Liver (tissue), 9 donors: ENCODE results near the gene UBA1. TPM values are rescaled to one million over a fixed set of nuclear protein-coding genes. Genes with fewer than 3 reads are reported as not detected.

Source experiments
- DNase-seq: peaks from one replicate; pipeline ENCODE4 v3.0.0-alpha.2; 2017; ENCODE audit warnings: low spot score
- H3K27ac ChIP-seq, 2 donors: one replicate each; pipeline ENCODE4 v1.7.0; 2013; ENCODE audit warnings: inconsistent platforms in 2 of 2, low read length in 2 of 2, control low read depth in 1 of 2, low read depth in 1 of 2, mild to moderate bottlenecking in 1 of 2
- H3K27me3 ChIP-seq, 4 donors: one replicate each; pipeline versions ENCODE4 v1.6.1 to v1.7.0; 2013; ENCODE audit warnings: low read length in 3 of 4, inconsistent platforms in 1 of 4, mild to moderate bottlenecking in 1 of 4, moderate library complexity in 1 of 4; ENCODE audit not compliant: control insufficient read depth in 4 of 4, insufficient read depth in 4 of 4
- H3K36me3 ChIP-seq, 4 donors: one replicate each; pipeline versions ENCODE4 v1.6.1 to v1.7.0; 2013; ENCODE audit warnings: low read length in 3 of 4, mild to moderate bottlenecking in 3 of 4, low read depth in 1 of 4, moderate library complexity in 1 of 4; ENCODE audit not compliant: control insufficient read depth in 4 of 4, insufficient read depth in 3 of 4
- H3K4me1 ChIP-seq, 4 donors: one replicate each; pipeline versions ENCODE4 v1.6.1 to v1.7.0; 2013; ENCODE audit warnings: low read length in 3 of 4, mild to moderate bottlenecking in 3 of 4, moderate library complexity in 1 of 4; ENCODE audit not compliant: control insufficient read depth in 4 of 4, insufficient read depth in 4 of 4
- H3K4me3 ChIP-seq, 3 donors: one replicate each; pipeline versions ENCODE4 v1.6.1 to v1.7.0; 2013; ENCODE audit warnings: low read length in 3 of 3, control low read depth in 1 of 3, low read depth in 1 of 3, mild to moderate bottlenecking in 1 of 3
- H3K9ac ChIP-seq, 2 donors: one replicate each; pipeline ENCODE4 v1.7.0; 2013; ENCODE audit warnings: low read length in 2 of 2, mild to moderate bottlenecking in 2 of 2, moderate library complexity in 2 of 2, control low read depth in 1 of 2, low read depth in 1 of 2
- H3K9me3 ChIP-seq, 4 donors: one replicate each; pipeline versions ENCODE4 v1.6.1 to v1.7.0; 2013; ENCODE audit warnings: low read length in 3 of 4; ENCODE audit not compliant: control insufficient read depth in 4 of 4
- EGR1 ChIP-seq, 2 donors: IDR thresholded peaks; 2 replicates each; pipeline ENCODE4 v1.6.1; 2016 to 2018; ENCODE audit warnings: antibody characterized with exemption in 2 of 2, low read depth in 2 of 2
- FOXA1 ChIP-seq: IDR thresholded peaks from 2 replicates; pipeline ENCODE4 v1.6.1; 2016; ENCODE audit warnings: antibody characterized with exemption
- FOXA2 ChIP-seq: IDR thresholded peaks from 2 replicates; pipeline ENCODE4 v1.6.1; 2016; ENCODE audit warnings: antibody characterized with exemption
- GABPA ChIP-seq, 2 donors: IDR thresholded peaks in 1 of 2; conservative IDR thresholded peaks in 1 of 2; 2 replicates each; pipeline ENCODE4 v1.6.1; 2016; ENCODE audit warnings: antibody characterized with exemption in 2 of 2, mild to moderate bottlenecking in 1 of 2, moderate library complexity in 1 of 2
- HNF4A ChIP-seq, 2 donors: conservative IDR thresholded peaks; 2 replicates each; pipeline ENCODE4 v1.6.1; 2016; ENCODE audit warnings: antibody characterized with exemption in 2 of 2, mild to moderate bottlenecking in 2 of 2
- HNF4G ChIP-seq: IDR thresholded peaks from 2 replicates; pipeline ENCODE4 v1.6.1; 2016; ENCODE audit warnings: antibody characterized with exemption
- JUND ChIP-seq, 2 donors: IDR thresholded peaks; 2 replicates each; pipeline ENCODE4 v1.6.1; 2016; ENCODE audit warnings: antibody characterized with exemption in 2 of 2
- NR2F2 ChIP-seq: IDR thresholded peaks from 2 replicates; pipeline ENCODE4 v1.6.1; 2016; ENCODE audit warnings: antibody characterized with exemption
- RAD21 ChIP-seq, 2 donors: IDR thresholded peaks; 2 replicates each; pipeline ENCODE4 v1.6.1; 2016; ENCODE audit warnings: antibody characterized with exemption in 2 of 2, mild to moderate bottlenecking in 2 of 2
- RXRA ChIP-seq, 2 donors: IDR thresholded peaks; 2 replicates each; pipeline ENCODE4 v1.6.1; 2017 to 2018; ENCODE audit warnings: antibody characterized with exemption in 2 of 2, mild to moderate bottlenecking in 1 of 2
- SP1 ChIP-seq: IDR thresholded peaks from 2 replicates; pipeline ENCODE4 v1.6.1; 2018; ENCODE audit warnings: antibody characterized with exemption, mild to moderate bottlenecking
- TAF1 ChIP-seq: conservative IDR thresholded peaks from 2 replicates; pipeline ENCODE4 v1.6.1; 2016; ENCODE audit warnings: antibody characterized with exemption, mild to moderate bottlenecking
- YY1 ChIP-seq: IDR thresholded peaks from 2 replicates; pipeline ENCODE4 v1.6.1; 2016; ENCODE audit warnings: antibody characterized with exemption, mild to moderate bottlenecking
- ZBTB33 ChIP-seq: IDR thresholded peaks from 2 replicates; pipeline ENCODE4 v1.6.1; 2016; ENCODE audit warnings: antibody characterized with exemption
- WGBS: extraction: QIAGEN DNeasy Blood & Tissue Kit; methylation state at CpG from one replicate; pipeline ENCODE4 v1.1.7; 2013; 5-methylcytosine and 5-hydroxymethylcytosine counted together
- polyA plus RNA-seq, 2 donors: library from polyadenylated mRNA; stranded (reverse) in 1 of 2; unstranded in 1 of 2; fragments of 200-250 nt in 1 of 2; fragments of >200 nt in 1 of 2; fragmentation: Nextera tagmentation in 1 of 2; extraction: Ambion mirVana in 1 of 2; gene quantifications; one replicate each; pipeline versions ENCODE4 v1.2.1 to v1.2.3, GENCODE V29; 2013 to 2015
- total RNA-seq, 2 donors: library from RNA; depleted of rRNA; stranded (reverse); fragments of >200 nt; gene quantifications; one replicate each; pipeline ENCODE4 v1.2.3, GENCODE V29; 2014
- TF ChIP-seq, protein P1 (sequence below): IDR thresholded peaks from 2 replicates; pipeline ENCODE4 v1.6.1; 2016; ENCODE audit warnings: antibody characterized with exemption, mild to moderate bottlenecking
- TF ChIP-seq, protein P2 (sequence below): IDR thresholded peaks from 2 replicates; pipeline ENCODE4 v1.6.1; 2016; ENCODE audit warnings: antibody characterized with exemption
- TF ChIP-seq, protein P3 (sequence below): fragments of 150-350 bp; IDR thresholded peaks from 2 replicates; pipeline ENCODE4 v1.5.1; 2017; ENCODE audit warnings: improper control_type of control experiment, low read depth, low read length; ENCODE audit not compliant: missing input control
- TF ChIP-seq, protein P4 (sequence below): IDR thresholded peaks from 2 replicates; pipeline ENCODE4 v1.6.1; 2016; ENCODE audit warnings: antibody characterized with exemption
- donor health status: healthy.
- donor health status: healthy.
- donor health status: healthy.
- donor health status: healthy.
- donor health status: healthy.

The UBA1 gene
- total and polyA plus RNA-seq, 4 donors: 39.8 to 85.4 (median 68.7) TPM

DNA sequence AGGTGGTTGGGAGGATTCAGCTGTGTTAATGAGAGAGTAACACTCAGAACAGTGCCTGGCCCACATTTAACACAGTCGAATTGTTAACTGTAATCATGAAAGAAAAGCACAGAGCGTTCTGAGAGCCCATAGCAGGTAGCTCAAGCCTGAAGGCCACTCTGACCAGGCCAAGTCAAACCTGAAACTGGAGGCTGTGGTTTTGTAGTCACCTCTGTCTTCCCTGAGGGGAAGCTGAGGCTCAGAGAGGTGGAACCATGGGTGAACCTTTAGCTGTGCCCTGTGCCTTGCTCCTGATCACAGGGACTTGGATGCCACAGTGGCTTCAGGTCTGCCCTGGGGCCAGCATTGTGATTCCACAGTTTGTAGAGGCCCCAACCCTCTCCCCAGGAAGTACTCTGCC, 16.6 kb upstream of the UBA1 start:
- Histone ChIP-seq H3K9me3 (no peaks in the 10 kb centered on the region), H3K27ac (no peak overlapping the region), H3K27me3 (no peaks in the 10 kb centered on the region), H3K4me1 (no peaks in the 10 kb centered on the region), H3K9ac (no peak overlapping the region), H3K36me3 (peaks cover 12 to 65% (median 17%) of the 10 kb centered on the region in 4 donors), H3K4me3 (no peak overlapping the region)
- DNase-seq: no peak
- WGBS: 40% methylated on average over 2 of the region's 2 CpGs
- TF ChIP-seq ZBTB33 (no peak), JUND (IDR thresholded peaks at IDR 0.05) (no peak), FOXA2 (no peak), SP1 (no peak), GABPA (IDR thresholded peaks at IDR 0.05 in 1 of 2, conservative IDR thresholded peaks at IDR 0.05 in 1 of 2) (no peak), HNF4G (no peak), NR2F2 (no peak), RAD21 (IDR thresholded peaks at IDR 0.05) (no peak)
- TF ChIP-seq, protein P1, sequence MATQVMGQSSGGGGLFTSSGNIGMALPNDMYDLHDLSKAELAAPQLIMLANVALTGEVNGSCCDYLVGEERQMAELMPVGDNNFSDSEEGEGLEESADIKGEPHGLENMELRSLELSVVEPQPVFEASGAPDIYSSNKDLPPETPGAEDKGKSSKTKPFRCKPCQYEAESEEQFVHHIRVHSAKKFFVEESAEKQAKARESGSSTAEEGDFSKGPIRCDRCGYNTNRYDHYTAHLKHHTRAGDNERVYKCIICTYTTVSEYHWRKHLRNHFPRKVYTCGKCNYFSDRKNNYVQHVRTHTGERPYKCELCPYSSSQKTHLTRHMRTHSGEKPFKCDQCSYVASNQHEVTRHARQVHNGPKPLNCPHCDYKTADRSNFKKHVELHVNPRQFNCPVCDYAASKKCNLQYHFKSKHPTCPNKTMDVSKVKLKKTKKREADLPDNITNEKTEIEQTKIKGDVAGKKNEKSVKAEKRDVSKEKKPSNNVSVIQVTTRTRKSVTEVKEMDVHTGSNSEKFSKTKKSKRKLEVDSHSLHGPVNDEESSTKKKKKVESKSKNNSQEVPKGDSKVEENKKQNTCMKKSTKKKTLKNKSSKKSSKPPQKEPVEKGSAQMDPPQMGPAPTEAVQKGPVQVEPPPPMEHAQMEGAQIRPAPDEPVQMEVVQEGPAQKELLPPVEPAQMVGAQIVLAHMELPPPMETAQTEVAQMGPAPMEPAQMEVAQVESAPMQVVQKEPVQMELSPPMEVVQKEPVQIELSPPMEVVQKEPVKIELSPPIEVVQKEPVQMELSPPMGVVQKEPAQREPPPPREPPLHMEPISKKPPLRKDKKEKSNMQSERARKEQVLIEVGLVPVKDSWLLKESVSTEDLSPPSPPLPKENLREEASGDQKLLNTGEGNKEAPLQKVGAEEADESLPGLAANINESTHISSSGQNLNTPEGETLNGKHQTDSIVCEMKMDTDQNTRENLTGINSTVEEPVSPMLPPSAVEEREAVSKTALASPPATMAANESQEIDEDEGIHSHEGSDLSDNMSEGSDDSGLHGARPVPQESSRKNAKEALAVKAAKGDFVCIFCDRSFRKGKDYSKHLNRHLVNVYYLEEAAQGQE: no peak
- TF ChIP-seq, protein P2, sequence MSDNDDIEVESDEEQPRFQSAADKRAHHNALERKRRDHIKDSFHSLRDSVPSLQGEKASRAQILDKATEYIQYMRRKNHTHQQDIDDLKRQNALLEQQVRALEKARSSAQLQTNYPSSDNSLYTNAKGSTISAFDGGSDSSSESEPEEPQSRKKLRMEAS: no peak

- Histone ChIP-seq H3K27ac (no peak overlapping the region), H3K4me3 (no peak overlapping the region), H3K4me1 (no peaks in the 10 kb centered on the region), H3K36me3 (peaks cover 7 to 59% (median 16%) of the 10 kb centered on the region in 4 donors), H3K27me3 (no peaks in the 10 kb centered on the region), H3K9ac (no peak overlapping the region), H3K9me3 (no peaks in the 10 kb centered on the region)
- DNase-seq: no peak
- TF ChIP-seq RXRA (IDR thresholded peaks at IDR 0.05) (no peak), HNF4A (conservative IDR thresholded peaks at IDR 0.05) (no peak), YY1 (no peak), ZBTB33 (no peak), HNF4G (no peak), NR2F2 (no peak), SP1 (no peak), TAF1 (no peak), EGR1 (IDR thresholded peaks at IDR 0.05; ENCODE audit: low read depth in 2 of 2) (no peak), RAD21 (IDR thresholded peaks at IDR 0.05) (no peak), JUND (IDR thresholded peaks at IDR 0.05) (no peak), FOXA1 (no peak), FOXA2 (no peak), GABPA (IDR thresholded peaks at IDR 0.05 in 1 of 2, conservative IDR thresholded peaks at IDR 0.05 in 1 of 2) (no peak)
- TF ChIP-seq, protein P3, sequence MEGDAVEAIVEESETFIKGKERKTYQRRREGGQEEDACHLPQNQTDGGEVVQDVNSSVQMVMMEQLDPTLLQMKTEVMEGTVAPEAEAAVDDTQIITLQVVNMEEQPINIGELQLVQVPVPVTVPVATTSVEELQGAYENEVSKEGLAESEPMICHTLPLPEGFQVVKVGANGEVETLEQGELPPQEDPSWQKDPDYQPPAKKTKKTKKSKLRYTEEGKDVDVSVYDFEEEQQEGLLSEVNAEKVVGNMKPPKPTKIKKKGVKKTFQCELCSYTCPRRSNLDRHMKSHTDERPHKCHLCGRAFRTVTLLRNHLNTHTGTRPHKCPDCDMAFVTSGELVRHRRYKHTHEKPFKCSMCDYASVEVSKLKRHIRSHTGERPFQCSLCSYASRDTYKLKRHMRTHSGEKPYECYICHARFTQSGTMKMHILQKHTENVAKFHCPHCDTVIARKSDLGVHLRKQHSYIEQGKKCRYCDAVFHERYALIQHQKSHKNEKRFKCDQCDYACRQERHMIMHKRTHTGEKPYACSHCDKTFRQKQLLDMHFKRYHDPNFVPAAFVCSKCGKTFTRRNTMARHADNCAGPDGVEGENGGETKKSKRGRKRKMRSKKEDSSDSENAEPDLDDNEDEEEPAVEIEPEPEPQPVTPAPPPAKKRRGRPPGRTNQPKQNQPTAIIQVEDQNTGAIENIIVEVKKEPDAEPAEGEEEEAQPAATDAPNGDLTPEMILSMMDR: no peak
- TF ChIP-seq, protein P1: no peak
- TF ChIP-seq, protein P4, sequence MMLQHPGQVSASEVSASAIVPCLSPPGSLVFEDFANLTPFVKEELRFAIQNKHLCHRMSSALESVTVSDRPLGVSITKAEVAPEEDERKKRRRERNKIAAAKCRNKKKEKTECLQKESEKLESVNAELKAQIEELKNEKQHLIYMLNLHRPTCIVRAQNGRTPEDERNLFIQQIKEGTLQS: no peak
- WGBS: 96% methylated on average over 5 of the region's 5 CpGs
Observed at GRCh38 chrX:47178337-47178736, 15.3 kb upstream of the UBA1 start.
